ENCODE data around the gene FOXO6. TPM values are rescaled to one million over a fixed set of nuclear protein-coding genes. Genes with fewer than 3 reads are reported as not detected.

Gene FOXO6
- total RNA-seq, 1 experiment from 2014 or later = 9.0 TPM

- intact Hi-C loops (cut with micrococcal nuclease; ENCODE audit: unreplicated experiment) = no loop called here
- H3K9me3 ChIP-seq (ENCODE audit: insufficient read depth, low read depth) = no peaks in the 10 kb centered on the region
- TF ChIP-seq, protein P1, sequence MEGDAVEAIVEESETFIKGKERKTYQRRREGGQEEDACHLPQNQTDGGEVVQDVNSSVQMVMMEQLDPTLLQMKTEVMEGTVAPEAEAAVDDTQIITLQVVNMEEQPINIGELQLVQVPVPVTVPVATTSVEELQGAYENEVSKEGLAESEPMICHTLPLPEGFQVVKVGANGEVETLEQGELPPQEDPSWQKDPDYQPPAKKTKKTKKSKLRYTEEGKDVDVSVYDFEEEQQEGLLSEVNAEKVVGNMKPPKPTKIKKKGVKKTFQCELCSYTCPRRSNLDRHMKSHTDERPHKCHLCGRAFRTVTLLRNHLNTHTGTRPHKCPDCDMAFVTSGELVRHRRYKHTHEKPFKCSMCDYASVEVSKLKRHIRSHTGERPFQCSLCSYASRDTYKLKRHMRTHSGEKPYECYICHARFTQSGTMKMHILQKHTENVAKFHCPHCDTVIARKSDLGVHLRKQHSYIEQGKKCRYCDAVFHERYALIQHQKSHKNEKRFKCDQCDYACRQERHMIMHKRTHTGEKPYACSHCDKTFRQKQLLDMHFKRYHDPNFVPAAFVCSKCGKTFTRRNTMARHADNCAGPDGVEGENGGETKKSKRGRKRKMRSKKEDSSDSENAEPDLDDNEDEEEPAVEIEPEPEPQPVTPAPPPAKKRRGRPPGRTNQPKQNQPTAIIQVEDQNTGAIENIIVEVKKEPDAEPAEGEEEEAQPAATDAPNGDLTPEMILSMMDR (conservative IDR thresholded peaks at IDR 0.05) = no peak
- no peak for TF ChIP-seq EZH2 (IDR thresholded peaks at IDR 0.05; ENCODE audit: low read depth)
- no peak overlapping the region for H3K27ac ChIP-seq
- ChIA-PET CTCF (interaction anchor here (0.9 kb wide), 1 partner anchor 52 kb away, joined by 4 read pairs; no protein-coding TSS in a partner anchor), POLR2A (ENCODE audit: unreplicated experiment) (interaction anchor here (0.7 kb wide), 1 partner anchor 1429 kb away, joined by 20 read pairs; no protein-coding TSS in a partner anchor)
- no peaks in the 10 kb centered on the region for H3K27me3 ChIP-seq (ENCODE audit: insufficient read depth, low read depth)
- no peaks in the 10 kb centered on the region for H3K79me2 ChIP-seq (ENCODE audit: low read depth)
- BruUV-seq (replicated peaks) = no TSS peak
- no peaks in the 10 kb centered on the region for H3K9me2 ChIP-seq (ENCODE audit: insufficient read depth)
- H2AFZ ChIP-seq = no peak overlapping the region
- no peak overlapping the region for H3K4me3 ChIP-seq
- no peaks in the 10 kb centered on the region for H3K4me1 ChIP-seq (replicated peaks; ENCODE audit: insufficient read depth)
- no peaks in the 10 kb centered on the region for H4K20me1 ChIP-seq (ENCODE audit: insufficient read depth)
- H3K4me2 ChIP-seq = no peak overlapping the region
- DNase-seq = no peak
- H3F3A ChIP-seq (ENCODE audit: insufficient read depth, low read depth) = no peaks in the 10 kb centered on the region
- no peaks in the 10 kb centered on the region for H3K36me3 ChIP-seq (ENCODE audit: low read depth)
These were observed 32.6 kb downstream of the FOXO6 start for GRCh38 chr1:41393716-41394368.

DNA sequence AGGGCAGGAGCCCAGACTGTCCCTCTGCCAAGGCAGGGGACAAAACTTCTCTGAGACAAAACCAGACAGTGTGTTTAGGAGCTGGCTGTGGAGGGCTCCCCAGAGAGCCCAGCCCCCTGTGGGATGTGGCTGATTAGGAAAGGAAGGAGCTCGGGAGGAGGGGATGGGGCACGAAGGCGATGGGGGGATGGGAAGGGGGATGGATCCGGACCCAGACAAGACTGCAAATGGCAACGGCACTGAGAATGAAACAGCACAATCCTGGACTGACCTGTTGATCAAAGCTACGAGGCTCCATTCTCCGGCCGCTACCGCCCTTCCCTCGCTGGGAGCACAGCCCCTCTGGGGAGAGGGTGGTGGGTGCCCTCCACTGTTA lies 33.1 kb downstream of the FOXO6 start:
- no peaks in the 10 kb centered on the region for H4K20me1 ChIP-seq (ENCODE audit: insufficient read depth)
- no peaks in the 10 kb centered on the region for H3K9me3 ChIP-seq (ENCODE audit: insufficient read depth, low read depth)
- no peak overlapping the region for H2AFZ ChIP-seq
- no peaks in the 10 kb centered on the region for H3K36me3 ChIP-seq (ENCODE audit: low read depth)
- POLR2A ChIA-PET (ENCODE audit: unreplicated experiment) = interaction anchor here (0.7 kb wide), 1 partner anchor 1428 kb away, joined by 20 read pairs; no protein-coding TSS in a partner anchor
- no peak overlapping the region for H3K4me3 ChIP-seq
- DNase-seq = no peak
- no peaks in the 10 kb centered on the region for H3F3A ChIP-seq (ENCODE audit: insufficient read depth, low read depth)
- no peaks in the 10 kb centered on the region for H3K79me2 ChIP-seq (ENCODE audit: low read depth)
- H3K9me2 ChIP-seq (ENCODE audit: insufficient read depth) = no peaks in the 10 kb centered on the region
- no peaks in the 10 kb centered on the region for H3K4me1 ChIP-seq (replicated peaks; ENCODE audit: insufficient read depth)
- no TSS peak for BruUV-seq (replicated peaks)
- H3K27me3 ChIP-seq (ENCODE audit: insufficient read depth, low read depth) = no peaks in the 10 kb centered on the region
- H3K27ac ChIP-seq = no peak overlapping the region
- TF ChIP-seq EZH2 (IDR thresholded peaks at IDR 0.05; ENCODE audit: low read depth) = no peak
- TF ChIP-seq, protein P1 (conservative IDR thresholded peaks at IDR 0.05) = no peak
- CTCF ChIA-PET = interaction anchor here (0.7 to 0.9 kb wide), 2 partner anchors 52 to 65 kb away, joined by 4 to 7 read pairs; no protein-coding TSS in a partner anchor
- no peak overlapping the region for H3K4me2 ChIP-seq
- intact Hi-C loops (cut with micrococcal nuclease; ENCODE audit: unreplicated experiment) = no loop called here

- Histone ChIP-seq H3K4me1 (replicated peaks; ENCODE audit: insufficient read depth) (no peaks in the 10 kb centered on the region), H3K4me3 (no peak overlapping the region), H3K79me2 (ENCODE audit: low read depth) (no peaks in the 10 kb centered on the region), H3K9me2 (ENCODE audit: insufficient read depth) (no peaks in the 10 kb centered on the region), H3K27ac (no peak overlapping the region), H3K4me2 (no peak overlapping the region), H3K9me3 (ENCODE audit: insufficient read depth, low read depth) (no peaks in the 10 kb centered on the region), H2AFZ (no peak overlapping the region), H3K36me3 (ENCODE audit: low read depth) (no peaks in the 10 kb centered on the region), H3F3A (ENCODE audit: insufficient read depth, low read depth) (no peaks in the 10 kb centered on the region), H3K27me3 (ENCODE audit: insufficient read depth, low read depth) (no peaks in the 10 kb centered on the region), H4K20me1 (ENCODE audit: insufficient read depth) (no peaks in the 10 kb centered on the region)
- no TSS peak for BruUV-seq (replicated peaks)
- ChIA-PET POLR2A (ENCODE audit: unreplicated experiment) (no interaction called here), CTCF (interaction anchor here (0.6 to 0.9 kb wide), 4 partner anchors 21 to 514 kb away, joined by 4 to 7 read pairs (median 5); no protein-coding TSS in a partner anchor)
- peak in 1 of 2 experiments; percentile 36 for DNase-seq
- intact Hi-C loops (cut with micrococcal nuclease; ENCODE audit: unreplicated experiment) = no loop called here
- TF ChIP-seq EZH2 (IDR thresholded peaks at IDR 0.05; ENCODE audit: low read depth) = no peak
- TF ChIP-seq, protein P1 (conservative IDR thresholded peaks at IDR 0.05) = no peak
These were observed 34.0 kb downstream of the FOXO6 start for GRCh38 chr1:41394959-41395956.

Measured in PC-9 (cell line).